GM18951 (cell line): ENCODE data around the gene RBM17.
"Not testable (repeated sequence)": the region's sequence is repeated elsewhere in the genome, so short reads cannot be mapped to it uniquely, and the experiment has no call there.

Experiments used
- POLR2A ChIP-seq: IDR thresholded peaks from 4 replicates; pipeline ENCODE4 v1.6.1; 2011; ENCODE audit warnings: mild to moderate bottlenecking; ENCODE audit not compliant: insufficient read length, insufficient read depth; ENCODE audit errors: extremely low read depth
- in situ Hi-C: fragments of 300-500 bp; cut with MboI; formaldehyde crosslinking; loops from one replicate; pipeline ENCODE4 v1.12.0; 2022; ENCODE audit warnings: low sequenced_read_pairs, mixed read lengths, inconsistent platforms; ENCODE audit not compliant: unreplicated experiment

The RBM17 gene

DNA sequence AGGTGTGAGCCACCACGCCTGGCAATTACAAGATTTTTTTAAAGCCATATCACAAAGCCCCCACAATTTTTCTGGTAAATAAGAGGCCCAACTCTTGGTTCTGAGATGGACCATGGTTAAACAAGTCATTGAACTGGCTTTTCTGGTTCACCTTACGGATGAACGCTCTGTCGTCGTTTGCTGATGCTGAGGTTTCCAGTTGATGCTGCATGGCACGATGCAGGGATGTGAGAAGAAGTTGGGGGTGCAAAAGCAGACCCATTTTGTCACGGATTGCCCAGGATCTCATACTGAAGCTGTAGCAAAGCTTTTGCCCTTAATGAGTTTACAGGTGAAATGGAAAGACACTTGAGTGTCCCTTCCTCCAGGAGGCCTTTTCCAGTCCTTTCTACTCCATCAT lies 24.7 kb upstream of the RBM17 start:
- in situ Hi-C loops, result no loop called here
- TF ChIP-seq POLR2A, result no peak

DNA sequence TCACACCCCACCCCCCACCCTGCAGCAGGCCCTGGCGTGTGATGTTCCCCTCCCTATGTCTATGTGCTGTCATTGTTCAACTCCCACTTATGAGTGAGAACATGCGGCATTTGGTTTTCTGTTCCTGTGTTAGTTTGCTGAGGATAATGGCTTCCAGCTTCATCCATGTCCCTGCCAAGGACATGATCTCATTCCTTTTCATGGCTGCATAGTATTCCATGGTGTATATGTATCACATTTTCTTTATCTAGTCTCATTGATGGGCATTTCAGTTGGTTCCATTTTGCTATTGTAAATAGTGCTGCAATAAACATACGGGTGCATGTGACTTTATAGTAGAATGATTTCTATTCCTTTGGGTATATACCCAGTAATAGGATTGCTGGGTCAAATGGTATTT lies 24.1 kb upstream of the RBM17 start:
- in situ Hi-C loops, result not testable (repeated sequence)

DNA sequence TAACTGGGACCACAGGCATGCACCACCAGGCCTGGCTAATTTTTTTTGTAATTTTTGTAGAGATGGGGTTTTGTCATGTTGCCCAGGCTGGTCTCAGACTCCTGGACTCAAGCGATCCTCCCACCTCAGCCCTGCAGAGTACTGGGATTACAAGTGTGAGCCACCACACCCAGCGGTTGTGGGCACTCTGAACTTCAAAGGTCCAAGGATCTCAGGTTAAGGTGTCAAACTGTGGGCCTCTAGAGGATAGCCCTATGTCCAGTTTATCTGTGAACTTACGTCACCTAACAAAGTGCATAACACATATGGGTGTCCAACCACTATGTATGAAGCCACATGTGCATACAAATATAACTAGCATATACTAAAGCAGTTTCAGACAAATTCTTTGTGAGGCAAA lies 23.4 kb upstream of the RBM17 start:
- TF ChIP-seq POLR2A, result no peak

DNA sequence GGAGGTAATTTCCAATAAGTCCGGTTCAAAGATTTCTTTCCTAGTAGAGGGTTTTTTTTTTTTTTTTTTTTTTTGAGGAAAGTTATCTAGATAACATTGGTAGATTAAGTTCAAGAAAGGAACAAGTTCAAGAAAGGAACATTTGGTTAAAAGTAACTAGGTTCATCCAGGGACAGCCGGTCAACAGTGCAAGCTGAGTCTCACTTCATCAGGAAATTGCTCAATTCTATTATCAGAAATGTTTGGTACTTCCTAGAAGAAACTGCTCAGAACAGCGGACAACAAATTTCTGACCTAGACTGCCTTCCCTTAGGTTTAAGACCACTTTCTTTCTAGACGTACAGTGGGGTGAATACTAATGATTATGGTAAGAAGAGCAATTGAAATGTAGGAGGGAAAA lies 23.0 kb upstream of the RBM17 start:
- in situ Hi-C loops, result no loop called here
- TF ChIP-seq POLR2A, result no peak

More for the DNA sequence above, 23.4 kb upstream of the RBM17 start:
- in situ Hi-C loops, result no loop called here

DNA sequence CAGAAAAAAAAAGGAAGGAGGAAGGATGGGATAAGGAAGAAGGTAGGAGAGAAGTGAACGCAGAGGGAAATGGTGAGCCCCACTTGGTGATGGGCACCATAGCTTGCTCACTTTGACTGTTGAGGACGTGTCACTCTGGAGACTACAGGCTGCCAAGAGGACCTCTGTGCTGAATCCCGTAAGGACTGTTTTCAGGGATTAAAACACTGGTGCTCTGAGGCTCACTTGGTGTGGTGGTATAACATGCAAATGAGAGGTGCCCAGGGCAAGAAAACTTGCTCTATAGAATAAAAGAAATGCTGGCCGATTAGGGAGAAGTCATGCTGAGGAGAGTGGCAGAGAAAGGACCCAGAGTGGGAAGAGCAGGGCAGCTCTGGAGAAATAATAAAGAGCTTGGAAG lies 21.4 kb upstream of the RBM17 start:
- TF ChIP-seq POLR2A, result no peak
- in situ Hi-C loops, result no loop called here

DNA sequence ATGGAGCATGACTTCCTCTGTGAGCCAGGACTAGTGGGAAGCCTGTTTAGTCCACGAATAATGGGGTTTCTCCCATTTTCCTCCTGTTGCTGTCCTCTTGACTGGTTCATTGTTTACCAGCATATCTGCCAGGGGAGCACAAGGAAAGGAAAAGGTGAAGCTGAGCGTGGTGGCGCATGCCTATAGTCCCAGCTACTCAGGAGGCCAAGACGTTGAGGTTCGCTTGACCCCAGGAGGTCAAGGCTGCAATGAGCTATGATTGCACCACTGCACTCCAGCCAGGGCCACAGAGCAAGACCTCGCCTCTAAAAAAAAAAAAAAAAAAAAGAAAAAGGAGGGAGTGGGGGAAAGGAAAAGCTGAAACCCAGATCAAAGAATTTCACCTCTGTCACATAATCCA lies 20.8 kb upstream of the RBM17 start:
- in situ Hi-C loops, result no loop called here
- TF ChIP-seq POLR2A, result no peak

DNA sequence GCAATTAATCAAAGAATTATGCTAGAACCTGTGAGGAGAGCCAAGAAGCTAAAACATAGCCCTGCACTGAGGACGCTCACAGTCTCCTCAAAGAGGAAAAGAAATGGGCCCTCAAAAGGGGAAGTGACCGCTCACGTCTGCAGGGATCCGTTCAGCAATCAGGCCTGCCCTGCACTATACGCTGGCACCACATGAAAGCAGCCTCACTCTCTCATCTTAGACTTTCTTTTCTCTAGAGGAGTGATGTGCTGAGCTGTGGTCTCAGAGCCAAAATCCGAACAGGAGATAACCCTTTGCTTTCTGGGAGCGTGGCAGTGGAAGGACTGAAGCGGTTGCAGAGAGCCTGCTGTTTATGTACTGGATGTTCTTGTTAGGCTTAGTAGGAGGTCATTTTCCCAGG lies 20.4 kb upstream of the RBM17 start:
- no peak for TF ChIP-seq POLR2A
- in situ Hi-C loops, result no loop called here

DNA sequence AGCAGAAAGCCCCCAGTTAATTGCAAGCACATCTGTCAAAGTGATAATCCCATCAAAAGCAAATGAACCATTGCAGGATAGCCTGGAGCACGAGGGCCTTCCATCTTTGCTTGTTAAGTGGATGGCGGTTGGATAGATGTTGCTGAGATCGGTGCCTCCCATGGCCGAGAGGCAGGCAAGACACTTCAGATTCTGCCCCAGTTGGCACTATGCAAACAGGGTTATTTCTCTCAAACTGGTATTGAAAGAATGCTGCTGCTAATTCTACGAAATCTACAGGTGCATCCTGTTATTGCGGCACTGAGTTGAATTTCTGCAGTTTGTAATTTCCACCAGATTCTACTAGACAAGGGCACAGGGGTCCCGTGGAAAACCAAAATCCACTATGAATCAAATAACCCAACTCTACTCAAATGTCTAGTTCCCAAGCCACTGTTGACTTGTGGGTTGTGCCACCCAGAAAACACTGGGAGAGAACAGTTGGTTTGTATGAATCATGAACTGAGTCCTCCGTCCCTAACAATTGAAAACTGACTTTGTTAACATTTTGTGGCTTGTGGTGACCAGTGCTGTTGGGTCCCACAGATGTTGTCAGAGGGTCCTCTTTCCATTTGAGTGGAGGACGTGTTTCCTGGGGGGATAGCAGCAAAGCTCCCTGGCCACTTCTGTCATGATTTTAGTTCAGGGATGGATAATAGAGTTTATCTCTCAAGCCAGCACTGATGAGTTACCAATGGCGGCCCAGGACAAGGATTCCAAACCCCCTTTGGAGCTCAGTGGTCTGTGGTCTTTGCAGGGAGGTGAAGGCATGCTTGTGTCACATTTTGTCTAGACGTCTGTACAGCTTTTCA lies 19.5 kb upstream of the RBM17 start:
- in situ Hi-C loops, result no loop called here
- TF ChIP-seq POLR2A, result no peak

DNA sequence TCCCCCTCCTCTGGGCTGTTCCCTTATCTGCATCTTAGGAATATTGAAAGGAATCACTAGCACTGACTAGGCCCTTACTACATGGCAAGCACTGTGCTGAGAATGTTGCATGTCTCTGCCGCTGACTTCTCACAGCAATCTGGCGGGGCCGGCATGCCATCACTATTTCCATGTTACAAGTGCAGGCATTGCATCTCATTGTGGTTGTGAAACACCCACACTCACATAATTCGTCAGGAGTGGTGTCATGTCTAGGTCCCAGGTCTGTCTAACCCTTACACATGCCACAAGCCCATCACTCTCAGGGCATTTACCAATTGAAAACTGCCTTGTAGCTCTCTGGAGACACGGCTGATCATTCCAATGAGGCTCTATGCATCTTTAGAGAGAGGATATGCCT lies 18.2 kb upstream of the RBM17 start:
- in situ Hi-C loops, result no loop called here
- no peak for TF ChIP-seq POLR2A

DNA sequence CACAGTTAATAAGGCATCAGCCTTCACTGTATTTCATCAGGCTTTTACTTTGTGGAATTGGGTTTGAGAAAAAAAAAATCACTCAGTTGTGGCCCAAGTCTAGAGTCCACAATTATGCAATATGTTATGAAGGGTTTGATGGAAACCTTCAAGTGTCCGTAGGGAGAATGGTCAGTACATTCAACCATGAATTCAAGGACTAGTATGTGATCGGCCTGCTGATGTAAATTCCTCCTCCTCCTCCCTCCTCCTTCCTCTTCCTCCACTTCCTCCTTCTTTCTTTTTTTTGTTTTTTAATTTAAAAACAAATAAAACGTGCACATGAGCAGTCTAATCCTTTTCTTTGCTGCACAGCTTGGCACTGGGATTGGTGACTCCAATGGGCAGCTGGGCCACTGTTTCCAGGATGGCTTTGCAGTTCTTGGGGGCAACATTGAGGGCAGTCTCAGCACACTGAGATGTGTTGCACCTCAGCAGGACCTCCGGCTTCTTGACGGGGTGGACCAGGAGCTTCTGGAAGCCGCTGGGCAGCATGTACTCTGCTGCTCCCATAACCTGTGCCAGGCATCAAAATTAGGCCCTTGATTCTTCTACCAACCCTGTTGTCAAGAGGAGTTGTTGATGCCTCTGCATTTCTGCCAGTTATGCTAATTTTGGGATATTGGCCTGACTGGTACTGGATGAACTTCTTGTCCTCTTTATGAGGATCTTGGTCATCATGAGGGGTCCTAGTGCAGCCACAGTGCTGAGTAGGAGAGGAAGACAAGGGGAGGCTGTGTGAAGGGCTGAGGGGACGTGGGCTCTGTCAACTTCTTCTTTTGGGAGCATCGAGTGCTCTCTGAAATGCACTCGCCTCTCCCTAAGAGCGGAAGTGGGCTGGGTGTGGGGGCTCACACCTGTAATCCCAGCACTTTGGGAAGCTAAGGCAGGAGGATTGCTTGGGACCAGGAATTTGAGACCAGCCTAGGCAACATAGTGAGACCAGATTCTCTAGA lies 17.4 kb upstream of the RBM17 start:
- TF ChIP-seq POLR2A, result no peak
- in situ Hi-C loops, result no loop called here

DNA sequence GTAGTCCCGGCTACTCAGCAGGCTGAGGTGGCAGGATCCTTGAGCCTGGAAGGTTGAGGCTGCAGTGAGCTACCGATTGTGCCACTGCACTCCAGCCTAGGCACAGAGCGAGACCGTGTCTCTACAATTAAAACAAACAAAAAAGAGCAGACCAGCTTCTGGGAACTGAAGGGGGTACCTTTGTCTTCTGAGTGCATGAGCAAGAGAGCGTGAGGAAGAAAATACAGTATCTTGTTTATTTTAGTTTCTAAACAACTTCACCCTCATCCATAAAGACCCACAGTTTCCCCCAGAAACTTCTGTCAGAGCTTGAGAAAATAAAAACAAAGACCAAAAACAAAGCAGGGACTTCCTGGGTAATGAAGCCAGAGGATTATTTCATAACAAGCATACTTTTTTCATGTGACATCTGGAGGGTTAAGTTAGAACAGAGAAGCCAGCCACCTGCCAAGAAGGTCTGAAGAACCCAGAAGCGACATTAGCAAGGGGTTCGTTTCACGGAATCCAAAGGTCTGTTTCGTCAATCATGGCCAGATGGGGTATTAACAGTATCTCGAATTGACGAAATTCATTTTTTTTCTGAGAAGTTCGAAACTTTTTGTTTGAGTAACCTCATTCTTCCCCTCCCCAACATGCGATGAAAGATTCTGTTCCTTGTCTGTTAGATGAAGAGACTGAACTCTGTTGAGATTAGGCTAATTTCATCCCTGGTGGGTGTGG lies 16.5 kb upstream of the RBM17 start:
- in situ Hi-C loops, result no loop called here
- no peak for TF ChIP-seq POLR2A

DNA sequence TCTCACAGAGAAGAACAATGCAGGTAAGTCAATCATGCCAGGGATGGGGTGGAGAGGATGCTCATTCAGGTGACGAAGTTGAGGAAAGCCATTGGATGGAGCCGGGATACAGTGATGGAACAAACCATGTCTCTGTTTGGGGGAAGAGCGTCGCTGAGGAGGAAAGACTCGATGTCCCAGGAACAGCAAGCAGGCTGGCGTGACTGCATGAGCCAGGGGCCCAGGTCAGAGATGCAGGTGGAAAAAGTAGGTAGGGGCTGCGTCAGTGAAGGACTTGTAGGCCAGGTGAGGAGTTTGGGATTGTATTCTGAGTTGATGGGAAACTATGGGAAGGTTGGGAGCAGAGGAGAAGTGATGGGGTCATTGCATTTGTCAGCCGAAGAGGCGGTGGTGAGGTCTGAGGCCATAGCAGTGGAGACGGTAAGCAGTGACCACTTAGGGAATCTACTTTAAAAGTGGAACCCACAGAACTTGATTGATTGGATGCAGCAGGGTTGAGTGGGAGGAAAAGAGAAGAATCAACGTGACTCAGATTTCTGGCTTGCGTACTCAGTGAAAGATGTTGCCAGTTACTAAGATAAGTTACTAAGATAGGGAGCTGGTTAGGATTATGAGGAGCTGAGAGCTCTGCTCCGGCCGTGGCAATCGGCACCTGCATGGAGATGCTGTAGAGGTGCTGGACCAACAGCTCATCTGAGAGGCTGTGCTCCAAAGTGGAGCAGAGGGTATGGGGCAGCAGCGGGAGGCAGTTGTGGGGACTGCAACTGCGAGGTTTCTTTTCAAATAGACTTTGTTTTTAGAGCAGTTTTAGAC lies 14.1 kb upstream of the RBM17 start:
- in situ Hi-C loops, result no loop called here
- TF ChIP-seq POLR2A, result no peak

DNA sequence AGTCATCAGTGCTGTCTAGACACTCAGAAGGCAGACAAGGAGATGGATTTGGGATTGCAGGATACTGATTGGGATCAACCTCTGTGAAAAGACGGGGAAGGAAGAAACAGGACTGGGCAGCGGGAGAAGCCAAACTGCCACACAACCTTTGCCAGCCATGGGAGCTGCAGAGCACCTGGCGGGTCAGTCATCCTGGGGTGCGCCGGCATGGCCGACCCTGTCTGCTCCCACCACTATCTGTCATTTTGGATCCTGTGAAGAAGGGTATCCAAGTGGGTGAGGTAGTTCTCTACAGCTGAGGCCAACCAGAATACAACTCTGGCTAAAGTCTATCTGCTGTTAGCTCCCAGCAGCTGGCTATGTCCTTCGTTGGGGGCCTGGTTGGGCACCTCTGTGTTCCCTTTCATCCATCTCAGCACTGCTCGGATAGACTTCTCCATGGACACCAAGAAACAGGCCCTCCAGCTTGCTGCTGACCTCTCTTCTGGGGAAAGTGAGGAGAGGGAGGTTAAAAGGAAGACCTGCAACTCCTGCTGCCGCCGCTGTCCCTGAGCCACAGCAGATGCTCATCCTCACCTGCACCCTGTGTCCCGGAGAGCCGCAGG lies 11.7 kb upstream of the RBM17 start:
- in situ Hi-C loops, result no loop called here
- TF ChIP-seq POLR2A, result no peak
